GM21515 (cell line): ENCODE data around the gene MAPK12.

Source experiments
- ATAC-seq: cut with Tn5 transposase; IDR thresholded peaks from one replicate; pipeline ENCODE4 v1.9.1; 2021; ENCODE audit not compliant: unreplicated experiment

The MAPK12 gene

GRCh38 chr22:50269573-50269969, 8.1 kb upstream of the MAPK12 start:
- ATAC-seq = no peak

GRCh38 chr22:50268655-50269113, 7.2 kb upstream of the MAPK12 start:
- no peak for ATAC-seq

DNA sequence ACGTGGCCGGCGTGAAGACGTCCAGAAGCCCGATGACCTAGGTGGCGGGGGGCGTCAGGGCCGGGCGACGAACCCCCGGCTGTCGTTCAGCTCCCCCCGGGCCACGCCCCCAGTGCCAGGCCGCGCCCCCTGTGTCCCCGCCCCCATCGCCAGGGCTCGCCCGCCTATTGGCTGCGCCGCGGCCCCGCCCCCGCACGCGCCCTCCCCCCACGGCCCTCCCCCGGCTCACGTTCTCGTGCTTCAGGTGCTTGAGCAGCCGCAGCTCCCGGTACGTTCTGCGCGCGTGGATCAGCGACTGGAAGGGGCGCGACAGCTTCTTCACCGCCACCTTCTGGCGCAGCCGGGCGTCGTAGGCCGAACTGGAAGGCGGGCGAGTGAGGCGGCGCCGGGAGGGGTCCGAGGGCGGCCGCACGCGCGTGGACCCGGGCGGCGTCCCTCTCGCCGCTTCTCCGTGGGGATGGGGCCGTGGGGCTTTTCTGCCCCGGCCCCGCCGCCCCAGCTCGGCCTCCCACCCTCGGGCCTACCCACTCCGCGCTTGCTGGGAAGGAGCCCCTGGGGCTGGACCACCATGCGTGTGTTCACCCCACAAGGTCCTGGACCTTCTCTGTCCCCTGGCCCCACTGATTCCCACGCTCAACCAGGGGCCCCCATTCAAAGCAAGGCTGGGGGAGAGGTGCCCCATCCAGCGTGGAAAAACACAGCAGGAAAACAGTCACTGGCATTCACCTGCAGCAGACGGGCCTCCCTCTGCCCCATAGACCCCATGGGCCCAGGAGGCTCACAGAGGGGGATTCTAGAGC, 6.3 kb upstream of the MAPK12 start:
- ATAC-seq = no peak

- no peak for ATAC-seq
These were observed 5.5 kb upstream of the MAPK12 start for GRCh38 chr22:50266994-50267393.

- no peak for ATAC-seq
These were observed 3.6 kb upstream of the MAPK12 start for GRCh38 chr22:50264946-50265669.

- ATAC-seq = no peak
These were observed 2.7 kb upstream of the MAPK12 start for GRCh38 chr22:50264104-50264745.

DNA sequence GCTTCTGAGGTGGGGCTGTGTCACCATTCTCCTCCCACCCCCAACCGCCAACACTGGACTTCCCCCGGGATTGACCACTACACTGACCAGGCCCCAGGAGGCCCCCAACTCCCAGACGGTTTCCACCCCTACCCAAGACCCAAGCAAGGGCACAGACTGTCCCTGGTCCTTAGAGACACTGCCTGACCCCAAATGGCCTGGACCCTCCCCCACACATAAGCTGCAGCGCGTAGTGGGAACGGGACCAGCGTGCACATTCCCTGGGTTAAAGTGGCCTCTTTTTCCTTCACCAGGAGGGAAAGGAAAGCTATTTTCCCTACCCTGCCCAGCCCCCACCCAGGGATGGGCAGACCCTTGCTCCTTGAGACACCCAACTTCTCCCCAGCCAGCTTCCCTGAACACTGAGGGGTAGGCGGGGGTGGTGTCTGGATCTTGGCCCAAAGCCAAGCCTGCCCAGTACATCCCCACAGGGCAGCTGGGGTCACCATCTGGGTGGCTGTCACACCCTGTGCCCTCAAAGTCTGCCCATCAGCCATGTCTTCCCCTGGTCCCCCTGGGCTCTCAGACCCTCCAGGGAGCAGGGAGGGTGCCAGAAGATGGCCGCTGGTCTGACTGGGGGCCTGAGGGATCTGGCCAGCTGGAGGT, 1.6 kb upstream of the MAPK12 start:
- ATAC-seq = no peak

DNA sequence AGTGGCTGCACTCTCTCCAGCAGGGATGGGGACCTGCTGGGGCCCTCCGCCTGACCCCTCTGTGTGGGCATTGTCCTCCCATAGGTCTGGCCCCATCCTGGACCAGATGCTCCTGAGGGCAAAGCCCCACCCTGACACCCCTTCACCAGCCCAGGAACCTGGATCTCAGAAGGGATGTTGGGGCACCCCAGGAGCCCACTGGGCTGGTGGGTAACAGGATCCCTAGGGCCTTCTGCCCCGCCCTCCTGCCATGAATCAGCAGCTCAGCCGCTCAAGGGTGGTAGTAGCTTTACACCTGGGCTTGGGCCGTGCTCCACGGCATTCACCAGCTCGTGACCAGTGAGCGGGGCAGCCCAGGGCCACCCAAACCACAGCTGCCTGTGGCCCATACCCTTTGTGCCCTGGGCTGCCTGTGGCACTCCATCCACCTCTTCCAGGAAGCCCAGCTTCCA, 1.0 kb upstream of the MAPK12 start:
- ATAC-seq = no peak

- ATAC-seq = no peak
These were observed 475 bp downstream of the MAPK12 start for GRCh38 chr22:50260801-50261614.

DNA sequence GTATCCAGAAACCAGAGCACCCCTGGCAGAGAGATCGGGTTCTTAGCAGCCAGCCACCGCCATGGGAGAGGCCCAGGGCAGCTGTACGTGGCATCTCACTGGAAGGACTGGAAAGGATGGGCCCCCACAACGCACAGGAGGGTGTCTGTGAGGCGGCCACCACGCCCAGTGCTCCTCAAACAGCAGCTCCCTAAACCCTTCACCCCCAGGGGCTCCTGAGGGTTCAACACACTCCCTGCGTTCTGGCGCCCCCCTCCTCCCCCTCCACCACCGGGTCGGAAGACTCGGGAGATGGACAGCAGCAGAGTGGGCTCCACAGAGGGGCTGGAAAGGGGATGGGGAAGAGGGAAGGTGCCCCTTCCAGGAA, 1.1 kb downstream of the MAPK12 start:
- no peak for ATAC-seq

- no peak for ATAC-seq
These were observed 2.2 kb downstream of the MAPK12 start for GRCh38 chr22:50259302-50259701.

DNA sequence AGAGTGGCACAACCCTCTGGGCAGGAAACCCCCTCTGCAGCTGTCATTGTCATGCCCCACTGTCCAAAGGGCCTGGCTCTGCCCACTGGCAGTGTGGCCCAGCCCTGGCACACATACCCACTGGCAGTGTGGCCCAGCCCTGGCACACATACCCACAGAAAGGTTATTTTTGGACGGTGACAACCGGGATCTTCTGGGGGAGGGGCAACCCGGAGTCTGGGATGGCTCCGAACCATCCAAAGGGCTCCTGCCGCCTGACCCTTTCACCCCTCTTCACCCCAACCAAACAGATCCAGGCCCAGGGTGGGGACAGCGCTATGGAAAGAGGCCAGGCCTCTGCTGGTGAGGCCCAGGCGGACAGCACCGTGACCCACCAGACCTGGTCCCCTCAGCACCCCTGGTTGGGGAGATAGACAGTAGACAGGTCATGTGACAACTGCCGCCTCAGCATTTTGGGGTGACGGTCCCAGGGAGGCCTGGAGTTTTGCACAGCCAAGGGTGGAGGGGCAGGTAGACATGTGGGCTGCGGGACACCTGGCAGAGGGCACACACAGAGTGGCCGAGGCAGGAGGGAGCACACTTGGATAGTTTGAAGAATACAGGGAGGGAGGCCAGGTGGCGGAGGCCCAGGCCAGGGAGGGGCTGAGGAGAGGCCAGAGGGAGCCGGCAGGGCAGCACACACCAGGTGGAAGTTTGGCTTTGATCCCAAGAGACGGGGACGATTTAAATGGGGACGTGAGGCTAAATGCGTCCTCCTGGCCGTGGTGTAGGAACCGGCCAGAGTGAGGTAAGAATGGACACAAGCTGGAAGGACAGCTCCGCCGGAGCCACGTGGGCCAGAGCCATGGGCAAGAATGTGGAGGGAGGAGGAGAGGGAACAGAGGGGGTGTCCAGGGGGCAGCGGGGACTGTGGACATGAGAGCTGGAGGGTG, 2.9 kb downstream of the MAPK12 start:
- no peak for ATAC-seq

DNA sequence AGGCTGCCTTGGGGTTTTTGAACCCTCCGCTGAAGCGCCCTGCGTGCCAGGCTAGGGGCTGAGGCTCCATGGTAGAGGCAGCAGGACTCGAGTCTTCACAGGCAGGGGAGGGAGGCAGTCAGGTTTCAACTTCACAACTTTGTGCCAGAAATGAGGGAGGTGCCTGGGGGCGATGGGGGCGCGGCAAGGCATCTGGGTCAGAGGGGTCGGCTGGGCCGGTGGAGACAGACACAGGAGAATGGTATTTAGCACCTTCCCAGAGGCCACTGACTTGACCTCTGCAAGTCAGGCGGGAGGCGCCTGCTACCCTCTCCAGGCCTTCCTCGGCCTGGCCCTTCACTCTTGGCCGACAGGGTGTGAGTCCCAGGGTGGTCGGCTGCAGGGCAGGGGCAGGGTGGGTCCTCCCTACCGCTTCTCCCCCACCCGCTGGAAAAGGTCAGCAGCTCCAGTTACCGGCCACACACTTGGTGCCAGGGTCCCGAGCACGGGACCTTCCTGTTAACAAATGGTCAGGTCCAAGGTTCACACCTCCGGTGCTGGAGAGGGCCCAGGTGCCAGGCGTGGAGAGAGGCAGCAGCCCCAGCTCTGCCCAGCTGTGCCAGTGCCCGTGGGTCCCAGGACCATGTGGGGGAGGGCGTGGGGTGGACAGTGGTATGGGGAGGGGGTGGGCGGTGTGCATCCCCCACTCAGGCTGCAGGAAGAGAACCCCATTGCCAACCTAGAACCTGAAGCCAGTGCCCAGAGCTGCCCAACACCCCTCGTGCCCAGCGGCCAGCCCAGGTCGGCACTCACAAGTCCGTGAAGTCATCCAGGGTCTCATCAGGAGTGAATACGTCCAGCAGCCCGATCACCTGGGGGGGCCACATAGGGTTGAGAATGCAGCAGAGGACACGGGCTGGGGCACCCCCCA, 3.8 kb downstream of the MAPK12 start:
- ATAC-seq = no peak

DNA sequence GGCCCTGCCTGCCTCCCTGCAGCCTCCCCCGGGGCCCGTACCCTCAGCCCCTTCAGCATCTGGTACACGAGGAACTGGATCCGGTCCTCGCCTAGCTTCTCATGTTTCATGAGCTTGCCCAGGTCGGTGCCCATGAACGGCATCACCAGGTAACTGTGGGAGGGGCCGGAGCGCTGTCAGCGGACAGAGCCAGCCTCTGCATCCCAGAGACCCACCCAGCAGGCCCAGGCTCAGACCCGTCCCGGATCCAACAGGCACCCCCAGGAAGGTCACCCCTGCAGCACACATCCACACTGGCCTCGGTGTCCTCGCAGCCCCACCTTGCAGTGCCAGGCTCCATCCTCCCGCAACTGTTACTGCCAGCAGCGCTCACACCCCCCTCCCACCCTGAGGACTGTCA, 4.4 kb downstream of the MAPK12 start:
- no peak for ATAC-seq

DNA sequence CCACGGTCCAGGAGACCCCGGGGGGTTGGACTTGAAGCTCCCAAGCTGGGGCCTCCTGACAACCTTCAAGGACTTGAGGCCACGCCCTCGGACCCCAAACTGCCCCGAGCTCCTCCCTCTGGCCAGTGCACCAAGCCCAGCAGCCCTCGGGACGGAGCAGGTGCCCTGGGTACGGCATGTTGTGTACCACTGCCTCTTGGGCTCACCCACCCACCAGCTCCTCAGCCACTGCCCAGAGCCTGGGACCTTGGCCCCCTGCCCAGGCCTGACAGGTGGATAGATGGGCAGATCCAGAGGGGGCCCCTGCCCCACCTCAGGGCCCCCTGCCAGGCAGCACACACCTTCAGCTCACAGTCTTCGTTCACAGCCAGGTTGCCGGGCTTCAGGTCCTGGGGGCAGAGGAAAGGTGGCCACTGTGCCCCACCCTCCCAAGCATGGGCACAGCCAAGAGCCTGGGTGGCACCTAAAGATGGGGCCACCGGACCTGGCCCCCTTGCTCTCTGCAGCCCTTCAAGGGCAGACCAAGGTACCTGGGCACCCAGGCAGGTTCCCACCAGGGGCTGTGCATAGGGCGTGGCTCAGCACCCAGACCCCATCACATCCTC, 5.1 kb downstream of the MAPK12 start:
- ATAC-seq = no peak

DNA sequence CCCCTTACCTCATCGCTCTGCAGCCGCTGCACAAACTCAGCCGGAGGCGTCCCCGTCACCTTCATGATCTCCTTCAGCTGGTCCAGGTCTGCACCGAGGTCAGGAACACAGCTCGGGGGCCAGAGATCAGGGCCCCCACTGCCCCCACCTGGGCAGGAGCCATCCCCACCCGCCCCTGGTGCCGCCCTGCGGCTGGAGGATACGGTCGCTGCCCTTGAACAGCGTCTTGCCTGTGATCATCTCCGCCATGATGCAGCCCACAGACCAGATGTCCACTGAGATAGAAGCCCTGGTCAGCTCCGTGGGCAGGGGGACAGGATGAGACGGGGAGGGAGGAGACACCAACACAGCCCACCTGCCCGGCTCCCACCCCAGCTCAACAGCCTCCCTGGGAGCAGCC, 5.9 kb downstream of the MAPK12 start:
- no peak for ATAC-seq

- no peak for ATAC-seq
These were observed 6.4 kb downstream of the MAPK12 start for GRCh38 chr22:50255099-50255498.

GRCh38 chr22:50253941-50254340, 7.5 kb downstream of the MAPK12 start:
- ATAC-seq = no peak
